HCT116 (cell line): ENCODE measurements around the gene UBE2O. TPM values are rescaled to one million over a fixed set of nuclear protein-coding genes. Genes with fewer than 3 reads are reported as not detected.
A peak's percentile ranks its signal among the peaks of the same experiment; 100 is the strongest.

Source experiments
- ATAC-seq: fragments of 200-7000 bp; cut with Tn5 transposase; 2 replicates; pipeline ENCODE4 v1.9.1; 2020; ENCODE audit warnings: mild to moderate bottlenecking, moderate library complexity
- BruUV-seq: library from RNA; stranded (reverse); fragments of 400-500 nt; replicated peaks from 2 replicates; lab custom pipeline; 2021; lab: Mats Ljungman, UMichigan
- CTCF ChIA-PET: fragments of 300-600 bp; sonication (Branson Sonifier 250); formaldehyde crosslinking; loops from one replicate; lab custom pipeline; 2021; ENCODE audit warnings: antibody characterized with exemption; lab: Charles Lee
- POLR2A ChIA-PET: fragments of 300-600, 350-600 bp; sonication (Branson Sonifier 250); formaldehyde crosslinking; loops from one replicate; lab custom pipeline; 2021; ENCODE audit warnings: antibody characterized with exemption; lab: Charles Lee
- RAD21 ChIA-PET, 2 experiments: fragments of 300-600 bp; sonication (Branson Sonifier 250); formaldehyde crosslinking; loops; one replicate each; lab custom pipeline; 2023; ENCODE audit warnings: low total read pairs in 2 of 2; ENCODE audit not compliant: uncharacterized antibody in 2 of 2, unreplicated experiment in 2 of 2, low non-redundant PET in 1 of 2; lab: Charles Lee
- DNase-seq: peaks from one replicate; pipeline ENCODE4 v3.0.0-alpha.2; 2010; ENCODE audit warnings: low read depth, low spot score
- H2AFZ ChIP-seq: fragments of 200-600 bp; shearing (Covaris generic), sonication (generic); 2 replicates; pipeline ENCODE4 v1.6.1; 2017; ENCODE audit warnings: low read depth, mixed run types, mixed read lengths, antibody characterized with exemption, low read length; ENCODE audit not compliant: poor library complexity, severe bottlenecking
- H3K27ac ChIP-seq: 2 replicates; pipeline ENCODE4 v1.5.1; 2012; ENCODE audit warnings: low read depth, low read length
- H3K27me3 ChIP-seq: fragments of 200-600 bp; sonication (generic); 2 replicates; pipeline ENCODE4 v1.6.1; 2016; ENCODE audit warnings: mixed run types, low read length, mixed read lengths; ENCODE audit not compliant: insufficient read depth
- H3K36me3 ChIP-seq, 2 experiments: fragments of 200-500 bp in 1 of 2; fragments of 200-600 bp in 1 of 2; sonication (Bioruptor generic) in 1 of 2; sonication (generic) in 1 of 2; 2 replicates each; pipeline versions ENCODE4 v1.5.1 to v1.6.1; 2014 to 2016; ENCODE audit warnings: low read length in 2 of 2, inconsistent platforms in 1 of 2, mixed read lengths in 1 of 2, mixed run types in 1 of 2; ENCODE audit not compliant: insufficient read depth in 2 of 2, control insufficient read depth in 1 of 2
- H3K4me1 ChIP-seq, 2 experiments: fragments of 200-600 bp in 1 of 2; sonication (generic) in 1 of 2; 2 replicates each; pipeline versions ENCODE4 v1.5.1 to v1.6.1; 2012 to 2017; ENCODE audit warnings: low read length in 2 of 2, inconsistent platforms in 1 of 2, mild to moderate bottlenecking in 1 of 2, mixed read lengths in 1 of 2, mixed run types in 1 of 2, moderate library complexity in 1 of 2; ENCODE audit not compliant: insufficient read depth in 2 of 2, control insufficient read depth in 1 of 2
- H3K4me2 ChIP-seq: fragments of 200-600 bp; sonication (generic); 2 replicates; pipeline ENCODE4 v1.6.1; 2017; ENCODE audit warnings: mixed run types, low read length, mixed read lengths
- H3K4me3 ChIP-seq, 2 experiments: fragments of 200-600 bp in 1 of 2; sonication (generic) in 1 of 2; replicated peaks in 1 of 2; 2 replicates each; pipeline ENCODE4 v1.5.1; 2011 to 2016; ENCODE audit warnings: low read length in 2 of 2, control low read depth in 1 of 2, low read depth in 1 of 2, mild to moderate bottlenecking in 1 of 2, mixed read lengths in 1 of 2, mixed run types in 1 of 2
- H3K79me2 ChIP-seq: fragments of 200-600 bp; sonication (generic); 2 replicates; pipeline ENCODE4 v1.6.1; 2017; ENCODE audit warnings: mild to moderate bottlenecking, mixed run types, low read length, moderate library complexity, mixed read lengths; ENCODE audit not compliant: insufficient read depth
- H3K9ac ChIP-seq: fragments of 200-600 bp; sonication (generic); 2 replicates; pipeline ENCODE4 v1.6.1; 2016; ENCODE audit warnings: low read length, mixed read lengths
- H3K9me2 ChIP-seq: fragments of 200-600 bp; sonication (generic), shearing (Covaris generic); 2 replicates; pipeline ENCODE4 v1.6.1; 2017; ENCODE audit warnings: mixed run types, mild to moderate bottlenecking, moderate library complexity; ENCODE audit not compliant: insufficient read depth
- H3K9me3 ChIP-seq, 2 experiments: fragments of 200-500 bp in 1 of 2; fragments of 200-600 bp in 1 of 2; sonication (Bioruptor generic) in 1 of 2; sonication (generic) in 1 of 2; 2 replicates each; pipeline ENCODE4 v1.6.1; 2014 to 2017; ENCODE audit warnings: low read length in 2 of 2, mixed read lengths in 2 of 2, inconsistent platforms in 1 of 2, low read depth in 1 of 2, mild to moderate bottlenecking in 1 of 2, mixed run types in 1 of 2, moderate library complexity in 1 of 2; ENCODE audit not compliant: control insufficient read depth in 1 of 2, insufficient read depth in 1 of 2
- H4K20me1 ChIP-seq: fragments of 200-600 bp; sonication (generic), shearing (Covaris generic); 2 replicates; pipeline ENCODE4 v1.6.1; 2017; ENCODE audit warnings: mixed run types, mild to moderate bottlenecking, moderate library complexity; ENCODE audit not compliant: insufficient read depth
- CBX3 ChIP-seq: IDR thresholded peaks from 2 replicates; pipeline ENCODE4 v1.6.1; 2012; ENCODE audit warnings: low read depth
- CEBPB ChIP-seq: IDR thresholded peaks from 2 replicates; pipeline ENCODE4 v1.6.1; 2012; ENCODE audit warnings: low read depth
- EGR1 ChIP-seq: IDR thresholded peaks from 2 replicates; pipeline ENCODE4 v1.6.1; 2012; ENCODE audit warnings: low read depth
- ELF1 ChIP-seq: IDR thresholded peaks from 2 replicates; pipeline ENCODE4 v1.6.1; 2012; ENCODE audit warnings: low read depth, borderline replicate concordance
- EZH2phosphoT487 ChIP-seq: fragments of 200-600 bp; IDR thresholded peaks from 2 replicates; pipeline ENCODE4 v1.6.1; 2018; ENCODE audit warnings: antibody characterized with exemption, borderline replicate concordance
- FOSL1 ChIP-seq: IDR thresholded peaks from 2 replicates; pipeline ENCODE4 v1.6.1; 2012; ENCODE audit warnings: low read depth
- JUND ChIP-seq: IDR thresholded peaks from 2 replicates; pipeline ENCODE4 v1.6.1; 2012
- POLR2A ChIP-seq: IDR thresholded peaks from 2 replicates; pipeline ENCODE4 v1.7.0; 2011; ENCODE audit warnings: borderline replicate concordance; ENCODE audit not compliant: insufficient read depth, insufficient read length; ENCODE audit errors: extremely low read depth
- POLR2AphosphoS5 ChIP-seq: IDR thresholded peaks from 2 replicates; pipeline ENCODE4 v1.6.1; 2011; ENCODE audit warnings: mild to moderate bottlenecking, low read depth, low read length, moderate library complexity
- SIN3A ChIP-seq: IDR thresholded peaks from 2 replicates; pipeline ENCODE4 v1.6.1; 2012; ENCODE audit warnings: low read depth
- SP1 ChIP-seq: IDR thresholded peaks from 2 replicates; pipeline ENCODE4 v1.6.1; 2012; ENCODE audit warnings: low read depth
- ZFX ChIP-seq: fragments of 450-650 bp; IDR thresholded peaks from 2 replicates; pipeline ENCODE4 v1.6.1; 2017
- ZNF274 ChIP-seq: fragments of 200-500 bp; sonication (Bioruptor generic); IDR thresholded peaks from 2 replicates; pipeline ENCODE4 v1.6.1; 2014; ENCODE audit warnings: mild to moderate bottlenecking, low read depth, low read length, inconsistent platforms
- intact Hi-C: fragments of 100-400 bp; cut with micrococcal nuclease; formaldehyde crosslinking; loops from 2 replicates; pipeline ENCODE4 v1.10.0; 2022
- total RNA-seq: library from RNA; stranded (reverse); gene quantifications from one replicate; pipeline ENCODE4 v1.2.1, GENCODE V29; 2021; ENCODE audit not compliant: unreplicated experiment
- TF ChIP-seq, protein P1 (sequence below): IDR thresholded peaks from 2 replicates; pipeline ENCODE4 v1.6.1; 2011; ENCODE audit warnings: mild to moderate bottlenecking, low read length, moderate library complexity; ENCODE audit not compliant: insufficient replicate concordance; ENCODE audit errors: extremely low read depth
- TF ChIP-seq, protein P2 (sequence below): IDR thresholded peaks from 2 replicates; pipeline ENCODE4 v1.6.1; 2012
- TF ChIP-seq, protein P3 (sequence below), 3 experiments: fragments of 200-600 bp in 1 of 3; sonication (generic) in 1 of 3; IDR thresholded peaks in 2 of 3; conservative IDR thresholded peaks in 1 of 3; 2 replicates each; pipeline ENCODE4 v1.5.1; 2012 to 2017; ENCODE audit warnings: low read depth in 2 of 3, low read length in 2 of 3, antibody characterized with exemption in 1 of 3, borderline replicate concordance in 1 of 3, control low read depth in 1 of 3, mild to moderate bottlenecking in 1 of 3, mixed read lengths in 1 of 3, mixed run types in 1 of 3, moderate library complexity in 1 of 3; ENCODE audit not compliant: insufficient read depth in 1 of 3

UBE2O gene
- total RNA-seq, 1 experiment from 2014 or later: 59.1 TPM

DNA sequence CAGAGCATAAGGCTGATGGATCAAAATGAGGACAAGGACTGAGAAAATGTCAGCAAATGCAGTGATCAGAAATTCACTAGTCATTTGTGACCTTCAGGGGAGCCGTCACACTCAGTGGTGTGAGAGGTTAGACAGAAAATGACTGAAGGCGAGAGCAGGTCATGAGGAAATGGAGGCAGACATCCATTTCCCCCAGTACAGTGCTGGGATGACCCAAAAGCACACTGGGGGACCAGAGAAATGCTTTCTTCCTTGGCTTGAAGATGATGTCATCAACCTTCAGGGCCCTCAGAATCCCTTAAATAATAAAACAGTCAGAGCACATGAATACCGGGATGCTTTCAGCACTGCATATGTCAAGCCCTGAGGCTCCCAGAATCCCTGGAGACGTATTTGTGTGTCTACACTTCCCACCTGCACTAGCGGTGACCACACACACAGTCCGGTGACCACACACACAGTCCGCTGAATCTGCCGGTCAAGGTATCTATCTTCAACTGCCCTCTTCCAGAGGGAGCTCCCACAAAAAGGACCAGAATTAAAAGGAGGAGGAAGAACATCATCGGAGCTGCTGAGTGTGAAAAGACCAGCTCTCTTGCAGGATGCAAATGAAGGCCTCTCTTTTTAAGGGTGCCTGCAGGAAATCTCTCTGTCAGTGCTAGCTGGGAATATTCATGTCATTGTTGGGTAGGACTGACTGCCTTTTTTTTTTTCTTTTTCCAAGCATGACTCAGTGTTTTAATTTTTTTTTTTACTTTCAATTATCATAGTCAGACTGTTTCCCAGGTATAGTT, 8.2 kb downstream of the UBE2O start:
- ChIA-PET RAD21 (no interaction called here), POLR2A (interaction anchor here (1.1 kb wide), 1 partner anchor 680 kb away, joined by 4 read pairs; no protein-coding TSS in a partner anchor)
- Histone ChIP-seq H2AFZ (no peak overlapping the region), H3K36me3 (no peaks in the 10 kb centered on the region), H3K9me2 (no peaks in the 10 kb centered on the region), H3K9me3 (no peaks in the 10 kb centered on the region), H3K27ac (no peak overlapping the region), H3K4me1 (peaks cover 44 to 76% of the 10 kb centered on the region in 2 experiments), H3K79me2 (peaks cover 100% of the 10 kb centered on the region)
- no peak for DNase-seq
- BruUV-seq: no TSS peak
- TF ChIP-seq, protein P1, sequence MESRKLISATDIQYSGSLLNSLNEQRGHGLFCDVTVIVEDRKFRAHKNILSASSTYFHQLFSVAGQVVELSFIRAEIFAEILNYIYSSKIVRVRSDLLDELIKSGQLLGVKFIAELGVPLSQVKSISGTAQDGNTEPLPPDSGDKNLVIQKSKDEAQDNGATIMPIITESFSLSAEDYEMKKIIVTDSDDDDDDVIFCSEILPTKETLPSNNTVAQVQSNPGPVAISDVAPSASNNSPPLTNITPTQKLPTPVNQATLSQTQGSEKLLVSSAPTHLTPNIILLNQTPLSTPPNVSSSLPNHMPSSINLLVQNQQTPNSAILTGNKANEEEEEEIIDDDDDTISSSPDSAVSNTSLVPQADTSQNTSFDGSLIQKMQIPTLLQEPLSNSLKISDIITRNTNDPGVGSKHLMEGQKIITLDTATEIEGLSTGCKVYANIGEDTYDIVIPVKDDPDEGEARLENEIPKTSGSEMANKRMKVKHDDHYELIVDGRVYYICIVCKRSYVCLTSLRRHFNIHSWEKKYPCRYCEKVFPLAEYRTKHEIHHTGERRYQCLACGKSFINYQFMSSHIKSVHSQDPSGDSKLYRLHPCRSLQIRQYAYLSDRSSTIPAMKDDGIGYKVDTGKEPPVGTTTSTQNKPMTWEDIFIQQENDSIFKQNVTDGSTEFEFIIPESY: no peak
- TF ChIP-seq POLR2A: no peak
- TF ChIP-seq CBX3: no peak
- no peak for TF ChIP-seq ZFX
- TF ChIP-seq SP1: no peak
- TF ChIP-seq, protein P2, sequence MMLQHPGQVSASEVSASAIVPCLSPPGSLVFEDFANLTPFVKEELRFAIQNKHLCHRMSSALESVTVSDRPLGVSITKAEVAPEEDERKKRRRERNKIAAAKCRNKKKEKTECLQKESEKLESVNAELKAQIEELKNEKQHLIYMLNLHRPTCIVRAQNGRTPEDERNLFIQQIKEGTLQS: no peak
- no peak for TF ChIP-seq ZNF274
- no peak for TF ChIP-seq ELF1
- TF ChIP-seq SIN3A: no peak
- no peak for TF ChIP-seq FOSL1
- TF ChIP-seq, protein P3, sequence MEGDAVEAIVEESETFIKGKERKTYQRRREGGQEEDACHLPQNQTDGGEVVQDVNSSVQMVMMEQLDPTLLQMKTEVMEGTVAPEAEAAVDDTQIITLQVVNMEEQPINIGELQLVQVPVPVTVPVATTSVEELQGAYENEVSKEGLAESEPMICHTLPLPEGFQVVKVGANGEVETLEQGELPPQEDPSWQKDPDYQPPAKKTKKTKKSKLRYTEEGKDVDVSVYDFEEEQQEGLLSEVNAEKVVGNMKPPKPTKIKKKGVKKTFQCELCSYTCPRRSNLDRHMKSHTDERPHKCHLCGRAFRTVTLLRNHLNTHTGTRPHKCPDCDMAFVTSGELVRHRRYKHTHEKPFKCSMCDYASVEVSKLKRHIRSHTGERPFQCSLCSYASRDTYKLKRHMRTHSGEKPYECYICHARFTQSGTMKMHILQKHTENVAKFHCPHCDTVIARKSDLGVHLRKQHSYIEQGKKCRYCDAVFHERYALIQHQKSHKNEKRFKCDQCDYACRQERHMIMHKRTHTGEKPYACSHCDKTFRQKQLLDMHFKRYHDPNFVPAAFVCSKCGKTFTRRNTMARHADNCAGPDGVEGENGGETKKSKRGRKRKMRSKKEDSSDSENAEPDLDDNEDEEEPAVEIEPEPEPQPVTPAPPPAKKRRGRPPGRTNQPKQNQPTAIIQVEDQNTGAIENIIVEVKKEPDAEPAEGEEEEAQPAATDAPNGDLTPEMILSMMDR (IDR thresholded peaks at IDR 0.05 in 2 of 3, conservative IDR thresholded peaks at IDR 0.05 in 1 of 3; ENCODE audit: borderline replicate concordance in 1 of 3, insufficient read depth in 1 of 3, low read depth in 2 of 3, low read length in 2 of 3): no peak
- TF ChIP-seq JUND: no peak
- no peak for TF ChIP-seq CEBPB
- TF ChIP-seq EGR1: no peak
- no peak for TF ChIP-seq EZH2phosphoT487
- TF ChIP-seq POLR2AphosphoS5: no peak
- TF ChIP-seq, all 23 proteins: peak for 0
- Histone ChIP-seq H3K4me3 (no peak overlapping the region), H3K4me2 (peak overlapping the region; percentile 80; the same call in 1 of the 2 replicates), H4K20me1 (peaks cover 30% of the 10 kb centered on the region; the same call in 1 of the 2 replicates), H3K9ac (0 out of 2 replicates have a peak overlapping the region, but pooled peaks have one; percentile 31), H3K27me3 (no peaks in the 10 kb centered on the region)
- ATAC-seq: no peak
- intact Hi-C loops: no loop called here
- CTCF ChIA-PET: no interaction called here
